EL (cell line): ENCODE data around the gene KCNH8.
A peak's percentile ranks its signal among the peaks of the same experiment; 100 is the strongest.
"Not testable (repeated sequence)": the region's sequence is repeated elsewhere in the genome, so short reads cannot be mapped to it uniquely, and the experiment has no call there.

ENCODE experiments used
- DNase-seq: peaks from one replicate; pipeline ENCODE4 v3.0.0-alpha.2; 2016

KCNH8 gene

GRCh38 chr3:19147905-19148767, at the start of gene KCNH8:
KCNH8 (plus strand) TSS chr3:19148510; CDS start chr3:19148720, 210 bp downstream.
- no peak for DNase-seq

- not testable (repeated sequence) for DNase-seq
Observed at GRCh38 chr3:19102654-19103290, 45.5 kb upstream of the KCNH8 start.

GRCh38 chr3:19103510-19103909, 44.8 kb upstream of the KCNH8 start:
- DNase-seq: no peak

- no peak for DNase-seq
Observed at GRCh38 chr3:19104459-19104858, 43.9 kb upstream of the KCNH8 start.

- DNase-seq: no peak
Observed at GRCh38 chr3:19105826-19106225, 42.5 kb upstream of the KCNH8 start.

- no peak for DNase-seq
Observed at GRCh38 chr3:19106307-19106706, 42.0 kb upstream of the KCNH8 start.

- no peak for DNase-seq
Observed at GRCh38 chr3:19107719-19108118, 40.6 kb upstream of the KCNH8 start.

- DNase-seq: no peak
Observed at GRCh38 chr3:19110335-19110895, 37.9 kb upstream of the KCNH8 start.

- no peak for DNase-seq
Observed at GRCh38 chr3:19114461-19114860, 33.8 kb upstream of the KCNH8 start.

- no peak for DNase-seq
Observed at GRCh38 chr3:19116239-19116638, 32.1 kb upstream of the KCNH8 start.

- no peak for DNase-seq
Observed at GRCh38 chr3:19124752-19125151, 23.6 kb upstream of the KCNH8 start.

GRCh38 chr3:19139863-19140262, 8.4 kb upstream of the KCNH8 start:
- DNase-seq: no peak

GRCh38 chr3:19146685-19147650, 1.3 kb upstream of the KCNH8 start:
- DNase-seq: peak; percentile 46

- no peak for DNase-seq
Observed at GRCh38 chr3:19148768-19149091, 420 bp downstream of the KCNH8 start.

GRCh38 chr3:19149368-19149767, 1.1 kb downstream of the KCNH8 start:
- DNase-seq: no peak

GRCh38 chr3:19151171-19151570, 2.9 kb downstream of the KCNH8 start:
- no peak for DNase-seq

- DNase-seq: no peak
Observed at GRCh38 chr3:19154693-19155250, 6.5 kb downstream of the KCNH8 start.

- DNase-seq: no peak
Observed at GRCh38 chr3:19155375-19155774, 7.1 kb downstream of the KCNH8 start.

GRCh38 chr3:19159966-19160635, 11.8 kb downstream of the KCNH8 start:
- DNase-seq: no peak

- DNase-seq: no peak
Observed at GRCh38 chr3:19165654-19166053, 17.3 kb downstream of the KCNH8 start.

GRCh38 chr3:19171794-19172193, 23.5 kb downstream of the KCNH8 start:
- DNase-seq: no peak

- no peak for DNase-seq
Observed at GRCh38 chr3:19173945-19174344, 25.6 kb downstream of the KCNH8 start.
